HK-2 (cell line): ENCODE measurements around the gene MED10.
"Not testable (repeated sequence)": the region's sequence is repeated elsewhere in the genome, so short reads cannot be mapped to it uniquely, and the experiment has no call there.

ENCODE experiments used
- DNase-seq: peaks from one replicate; pipeline ENCODE4 v3.0.0-alpha.2; 2018; ENCODE audit not compliant: unreplicated experiment

MED10 gene

GRCh38 chr5:6373081-6373846 is 5.1 kb downstream of the MED10 start:
- DNase-seq: no peak

- no peak for DNase-seq
These were observed 5.9 kb downstream of the MED10 start for GRCh38 chr5:6372251-6373080.

DNA sequence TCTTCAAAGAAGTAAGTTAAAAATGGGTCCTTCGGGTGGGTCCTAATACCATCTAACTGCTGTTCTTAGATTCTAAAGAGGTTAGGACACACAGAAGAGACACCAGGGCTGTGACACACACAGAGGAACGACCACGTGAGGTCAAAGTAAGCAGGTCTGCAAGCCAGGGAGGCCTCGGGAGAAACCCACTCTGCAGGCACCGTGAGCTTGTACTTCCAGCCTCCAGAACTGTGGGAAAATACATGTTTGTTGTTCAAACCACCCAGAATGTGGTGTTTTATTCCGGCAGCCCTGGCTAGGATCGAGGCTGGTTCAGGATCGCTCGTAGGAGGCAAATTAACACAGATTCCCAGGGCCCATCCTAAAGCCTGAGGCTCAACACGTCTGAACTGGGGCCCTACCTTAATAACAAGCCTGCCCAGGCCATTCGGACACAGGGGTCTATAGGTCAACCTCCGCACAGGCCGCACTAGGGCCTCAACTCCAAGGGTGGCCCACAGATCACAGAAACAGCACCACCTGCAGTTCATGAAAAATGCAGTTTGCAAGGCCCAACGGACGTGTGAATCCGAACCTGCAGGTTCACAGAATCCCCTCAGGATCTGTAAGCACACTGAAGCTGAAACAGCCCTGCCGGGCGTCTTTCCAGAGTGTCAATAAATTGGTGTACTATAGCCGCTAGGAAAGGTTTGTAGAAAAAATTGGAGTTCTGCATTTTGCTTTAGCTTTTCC is 7.1 kb downstream of the MED10 start:
- DNase-seq: no peak

DNA sequence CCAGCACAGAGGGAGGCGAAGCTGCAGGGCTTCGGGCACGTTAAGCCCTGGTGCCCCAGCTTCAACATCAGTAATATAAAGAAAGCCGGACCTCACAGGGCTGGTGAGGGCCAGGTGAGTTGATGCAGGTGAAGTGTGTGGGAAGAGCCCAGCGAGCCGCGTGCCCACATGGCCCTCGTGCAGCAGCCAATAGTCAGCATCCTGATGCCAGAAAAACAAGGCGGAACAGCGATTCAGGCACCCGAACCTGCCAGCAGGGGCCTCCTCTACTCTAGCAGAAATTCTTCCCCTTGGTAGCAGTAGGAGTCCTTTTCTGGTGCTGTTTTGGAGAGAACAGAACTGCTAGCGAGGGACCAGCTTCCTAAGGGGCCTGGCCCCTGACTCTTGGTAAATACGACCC is 7.8 kb downstream of the MED10 start:
- no peak for DNase-seq

DNA sequence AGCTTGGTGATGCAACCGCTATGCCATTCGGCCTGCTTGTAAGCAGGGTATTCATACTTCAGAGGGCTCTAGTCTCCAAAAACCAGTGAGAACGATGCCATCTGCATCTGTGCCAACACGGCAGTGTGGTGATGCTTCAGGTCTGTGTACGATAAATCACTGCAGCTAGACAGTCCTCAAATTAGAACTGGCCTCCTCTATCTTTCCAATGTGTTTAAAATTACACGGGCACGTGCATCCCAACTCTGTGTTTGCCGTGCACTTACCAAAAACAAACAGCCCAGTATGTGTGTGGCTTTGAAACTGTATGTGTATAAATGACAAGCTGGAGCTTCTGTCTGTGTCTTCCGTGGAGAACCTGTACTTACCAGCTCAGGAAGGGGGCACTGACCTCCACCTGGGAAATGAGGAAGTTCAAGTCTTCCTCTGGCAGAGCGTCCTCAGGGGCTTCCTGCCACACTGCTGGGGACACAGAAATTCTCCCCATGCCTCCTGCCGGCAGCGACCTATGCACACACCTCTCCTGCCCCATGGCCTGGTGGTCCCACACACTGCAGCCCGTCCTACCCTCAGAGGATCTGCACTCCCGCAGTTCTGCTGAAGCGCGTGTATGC is 12.3 kb downstream of the MED10 start:
- DNase-seq: no peak

DNA sequence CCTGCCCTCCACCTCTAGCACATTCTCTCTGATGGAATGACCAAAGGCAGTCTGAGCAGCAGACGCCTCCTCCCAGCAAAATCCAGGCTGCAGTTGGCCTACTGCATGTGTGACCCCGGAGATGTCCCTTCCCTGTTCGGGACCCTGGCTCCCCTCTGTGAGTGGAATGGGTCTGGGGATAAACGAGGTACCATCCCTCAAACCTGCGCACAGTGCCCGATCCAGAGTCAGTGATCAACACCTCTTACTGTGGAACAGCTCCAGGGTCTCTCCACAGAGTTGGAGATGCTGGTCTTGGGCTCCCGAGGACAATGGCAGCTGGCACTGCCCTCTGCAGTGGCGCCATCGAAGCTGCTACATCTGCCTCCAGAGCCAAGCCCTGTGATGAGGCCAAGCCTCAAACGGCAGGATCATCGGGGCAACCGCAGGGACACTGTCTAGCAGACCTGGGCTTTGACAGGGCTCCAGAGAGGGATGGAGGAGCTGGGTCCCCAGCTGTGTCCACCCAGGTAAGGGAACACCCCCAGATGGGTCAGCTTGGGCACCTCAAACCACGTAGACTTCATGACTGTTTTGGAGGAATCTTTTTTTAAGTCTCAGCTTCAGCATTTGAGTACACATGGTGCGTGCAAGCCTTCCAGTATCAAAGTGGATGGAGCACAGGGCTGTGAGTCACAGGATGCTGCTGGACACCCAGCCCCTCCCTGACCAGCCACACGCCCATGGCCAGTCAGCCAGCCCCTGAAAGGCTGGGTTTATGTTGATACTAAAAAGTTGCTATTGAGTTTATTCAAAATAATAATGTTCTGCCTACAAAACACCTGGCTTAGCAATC is 13.0 kb downstream of the MED10 start:
- no peak for DNase-seq

- not testable (repeated sequence) for DNase-seq
These were observed 14.8 kb downstream of the MED10 start for GRCh38 chr5:6363454-6364011.

- DNase-seq: no peak
These were observed 15.5 kb downstream of the MED10 start for GRCh38 chr5:6362846-6363245.

- no peak for DNase-seq
These were observed 17.2 kb downstream of the MED10 start for GRCh38 chr5:6361101-6361500.

DNA sequence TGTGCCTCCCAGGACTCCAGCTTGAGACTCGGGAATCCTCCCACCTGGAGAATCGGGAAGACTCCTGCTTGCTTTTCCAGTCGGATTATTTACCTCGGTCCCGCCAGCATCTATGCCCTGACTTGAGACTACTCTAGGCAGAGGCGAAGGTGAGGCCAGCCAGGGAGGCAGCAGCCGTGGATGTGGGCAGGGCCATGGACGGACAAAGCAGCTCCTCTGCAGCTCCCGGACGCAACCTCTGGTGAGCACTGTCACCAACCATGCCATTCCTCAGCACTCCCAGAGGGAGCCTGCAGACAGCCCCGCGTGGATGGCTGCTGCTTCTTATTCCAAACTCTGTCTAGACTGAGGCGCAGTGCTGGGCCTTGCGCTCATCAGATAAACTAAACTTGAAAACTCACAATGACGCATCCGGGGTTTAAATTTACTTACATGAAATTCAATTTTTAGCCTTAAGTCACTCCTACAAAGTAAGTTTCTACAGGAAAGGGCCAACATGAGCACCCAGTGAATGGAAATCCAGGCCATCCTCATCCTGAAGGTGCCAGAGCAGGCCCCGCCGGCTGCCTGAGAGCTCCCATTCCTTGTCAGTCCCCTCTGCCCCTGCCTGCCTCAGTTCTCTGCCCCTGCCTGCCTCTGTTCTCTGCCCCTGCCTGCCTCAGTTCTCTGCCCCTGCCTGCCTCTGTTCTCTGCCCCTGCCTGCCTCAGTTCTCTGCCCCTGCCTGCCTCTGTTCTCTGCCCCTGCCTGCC is 17.8 kb downstream of the MED10 start:
- no peak for DNase-seq

- DNase-seq: no peak
These were observed 18.6 kb downstream of the MED10 start for GRCh38 chr5:6359555-6360322.

DNA sequence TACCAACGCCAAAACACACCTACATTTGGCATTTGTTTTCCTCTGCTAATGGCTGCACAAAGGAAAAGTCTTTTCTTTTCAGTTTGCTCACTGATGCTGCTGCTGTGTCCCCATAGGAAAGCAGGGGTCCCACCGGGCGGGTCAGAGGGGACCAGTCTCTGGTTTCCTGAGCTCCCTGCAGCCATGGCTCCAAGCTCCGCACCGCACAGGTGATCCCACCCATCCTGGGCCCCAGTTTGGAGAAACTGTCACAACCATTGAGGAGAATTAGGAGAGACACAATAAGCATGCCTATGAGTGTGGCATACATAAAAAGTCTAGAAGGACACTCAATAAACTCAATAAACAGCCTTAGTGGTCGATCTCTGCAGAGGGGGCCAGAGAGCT is 19.9 kb downstream of the MED10 start:
- no peak for DNase-seq

DNA sequence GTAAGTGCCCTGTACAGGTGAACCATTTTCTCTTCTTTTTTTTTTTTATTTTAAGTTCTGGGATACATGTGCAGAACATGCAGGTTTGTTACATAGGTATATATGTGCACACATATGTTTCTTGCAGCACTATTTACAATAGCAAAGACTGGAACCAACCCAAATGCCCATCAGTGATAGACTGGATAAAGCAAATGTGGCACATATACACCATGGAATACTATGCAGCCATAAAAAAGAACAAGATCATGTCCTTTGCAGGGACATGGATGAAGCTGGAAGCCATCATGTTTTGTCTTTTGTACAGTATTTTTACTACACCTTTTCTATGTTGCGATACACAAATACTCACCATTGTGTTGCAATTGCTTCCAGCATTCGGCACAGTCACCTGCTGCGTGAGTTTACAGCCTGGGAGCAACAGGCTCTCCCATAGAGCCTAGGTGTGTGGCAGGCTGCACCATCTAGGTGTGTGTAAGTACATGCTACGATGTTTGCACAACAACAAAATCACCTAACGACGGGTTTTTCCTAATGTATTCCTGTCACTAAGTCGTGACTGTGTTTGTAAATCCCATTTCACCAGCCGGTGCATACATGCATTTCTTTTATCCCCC is 20.4 kb downstream of the MED10 start:
- DNase-seq: not testable (repeated sequence)

- no peak for DNase-seq
These were observed 21.7 kb downstream of the MED10 start for GRCh38 chr5:6356578-6357164.

DNA sequence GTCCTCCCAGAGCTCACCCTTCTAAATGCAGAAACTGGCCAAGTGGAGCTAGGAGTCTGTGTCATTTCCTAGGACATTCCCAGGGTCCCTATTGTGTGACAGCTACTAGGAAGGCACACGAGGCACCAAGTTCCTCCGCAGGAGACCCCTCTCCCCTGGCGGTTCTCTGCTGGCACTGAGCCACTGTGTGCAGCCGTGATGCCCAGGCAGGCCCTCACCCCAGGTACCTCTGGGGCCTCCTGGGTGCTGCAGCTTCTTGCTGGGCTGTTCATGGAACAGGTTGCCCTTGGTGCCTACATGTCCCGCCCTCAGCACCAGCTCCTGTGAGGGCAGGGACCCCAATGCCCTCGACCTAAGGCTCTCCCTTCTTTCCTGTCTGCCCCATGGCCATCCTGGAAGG is 23.1 kb downstream of the MED10 start:
- no peak for DNase-seq

DNA sequence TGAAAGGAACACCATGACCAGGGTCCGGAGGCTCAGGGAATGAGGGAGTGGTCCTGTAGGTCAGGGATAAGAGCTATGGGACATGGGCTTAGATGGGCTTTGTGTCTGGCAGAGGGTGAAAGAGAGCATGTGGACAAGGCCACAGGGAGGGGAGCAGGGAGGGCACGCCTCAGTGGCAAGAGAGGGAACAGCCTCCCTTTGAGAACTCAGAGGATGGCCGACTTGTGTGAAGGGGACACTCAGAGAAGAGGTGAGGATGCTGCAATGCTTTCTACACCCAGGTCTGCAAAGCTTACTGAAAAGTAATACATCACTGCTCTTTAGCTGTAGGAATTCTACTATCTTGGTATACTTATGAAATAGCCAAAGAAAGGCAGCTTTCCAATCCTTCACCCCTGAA is 23.5 kb downstream of the MED10 start:
- DNase-seq: no peak

- DNase-seq: no peak
These were observed 24.6 kb downstream of the MED10 start for GRCh38 chr5:6353602-6354302.
